Lower lobe of right lung (tissue), 2 donors: ENCODE data around the gene KRT80. TPM values are rescaled to one million over a fixed set of nuclear protein-coding genes. Genes with fewer than 3 reads are reported as not detected.
A peak's percentile ranks its signal among the peaks of the same experiment; 100 is the strongest.

Experiments
- ATAC-seq, 2 donors: fragments of 200-7000 bp; cut with Tn5 transposase; one replicate each; pipeline ENCODE4 v1.9.1; 2020 to 2022; ENCODE audit warnings: mild to moderate bottlenecking in 2 of 2, moderate library complexity in 2 of 2
- DNase-seq: peaks from one replicate; pipeline ENCODE4 v3.0.0-alpha.2; 2020
- H3K27ac ChIP-seq: fragments of 200-600 bp; one replicate; pipeline ENCODE4 v1.8.0; 2022
- H3K27me3 ChIP-seq: fragments of 200-600 bp; one replicate; pipeline ENCODE4 v1.8.0; 2022; ENCODE audit warnings: low read depth
- H3K36me3 ChIP-seq: fragments of 200-600 bp; one replicate; pipeline ENCODE4 v1.8.0; 2022; ENCODE audit warnings: mild to moderate bottlenecking
- H3K4me1 ChIP-seq: fragments of 200-600 bp; one replicate; pipeline ENCODE4 v1.8.0; 2022
- H3K4me3 ChIP-seq: fragments of 200-600 bp; one replicate; pipeline ENCODE4 v1.8.0; 2022; ENCODE audit warnings: mild to moderate bottlenecking
- H3K9me3 ChIP-seq: fragments of 200-600 bp; one replicate; pipeline ENCODE4 v1.8.0; 2022
- CTCF ChIP-seq: fragments of 200-600 bp; IDR thresholded peaks from one replicate; pipeline ENCODE4 v1.8.0; 2022; ENCODE audit warnings: antibody characterized with exemption, mild to moderate bottlenecking
- intact Hi-C: fragments of 100-400 bp; cut with DNase I; formaldehyde crosslinking; loops from one replicate; pipeline ENCODE4 v1.11.0; 2022
- total RNA-seq: library from RNA; stranded (reverse); fragmentation: NEBNext Ultra II Directional; extraction: Animal tissue kit (Norgen Biotek cat#: 25700); gene quantifications from one replicate; pipeline ENCODE4 v1.2.1, GENCODE V29; 2021
- donor health status: DM: no; HTN: yes; CAD: no; lungs with severe emphysema.

Gene KRT80
- total RNA-seq, 1 donor from 2014 or later: 3.0 TPM

- intact Hi-C loops: no loop called here
- DNase-seq (peak; percentile 36), ATAC-seq (no peak)
- no peak overlapping the region for H3K4me3 ChIP-seq
- H3K4me1 ChIP-seq: peaks cover 28% of the 10 kb centered on the region
- H3K9me3 ChIP-seq: no peaks in the 10 kb centered on the region
- no peaks in the 10 kb centered on the region for H3K36me3 ChIP-seq
- TF ChIP-seq CTCF: no peak
- H3K27ac ChIP-seq: no peak overlapping the region
- peaks cover under 1% of the 10 kb centered on the region for H3K27me3 ChIP-seq
These were observed 13.2 kb upstream of the KRT80 start for GRCh38 chr12:52204931-52205505.

GRCh38 chr12:52204095-52204930 lies 12.5 kb upstream of the KRT80 start:
- TF ChIP-seq CTCF: no peak
- peak; percentile 44 for DNase-seq
- Histone ChIP-seq H3K27ac (no peak overlapping the region), H3K9me3 (no peaks in the 10 kb centered on the region), H3K4me1 (peaks cover 35% of the 10 kb centered on the region), H3K27me3 (peaks cover 6% of the 10 kb centered on the region), H3K36me3 (no peaks in the 10 kb centered on the region), H3K4me3 (no peak overlapping the region)
- ATAC-seq: no peak
- intact Hi-C loops: no loop called here

GRCh38 chr12:52203079-52203921 lies 11.5 kb upstream of the KRT80 start:
- DNase-seq: peak; percentile 76
- Histone ChIP-seq H3K4me1 (peaks cover 45% of the 10 kb centered on the region), H3K27ac (no peak overlapping the region), H3K9me3 (no peaks in the 10 kb centered on the region), H3K36me3 (no peaks in the 10 kb centered on the region), H3K27me3 (peaks cover 6% of the 10 kb centered on the region), H3K4me3 (no peak overlapping the region)
- intact Hi-C loops: no loop called here
- peak; percentile 70 to 73 for ATAC-seq
- no peak for TF ChIP-seq CTCF

- Histone ChIP-seq H3K4me1 (peaks cover 47% of the 10 kb centered on the region), H3K27ac (peak overlapping the region; percentile 2), H3K4me3 (no peak overlapping the region), H3K9me3 (no peaks in the 10 kb centered on the region), H3K27me3 (peaks cover 6% of the 10 kb centered on the region), H3K36me3 (no peaks in the 10 kb centered on the region)
- ATAC-seq (peak in 1 of 2 donors; percentile 1), DNase-seq (peak; percentile 44)
- no peak for TF ChIP-seq CTCF
- intact Hi-C loops: no loop called here
These were observed 10.7 kb upstream of the KRT80 start for GRCh38 chr12:52202361-52203078.

DNA sequence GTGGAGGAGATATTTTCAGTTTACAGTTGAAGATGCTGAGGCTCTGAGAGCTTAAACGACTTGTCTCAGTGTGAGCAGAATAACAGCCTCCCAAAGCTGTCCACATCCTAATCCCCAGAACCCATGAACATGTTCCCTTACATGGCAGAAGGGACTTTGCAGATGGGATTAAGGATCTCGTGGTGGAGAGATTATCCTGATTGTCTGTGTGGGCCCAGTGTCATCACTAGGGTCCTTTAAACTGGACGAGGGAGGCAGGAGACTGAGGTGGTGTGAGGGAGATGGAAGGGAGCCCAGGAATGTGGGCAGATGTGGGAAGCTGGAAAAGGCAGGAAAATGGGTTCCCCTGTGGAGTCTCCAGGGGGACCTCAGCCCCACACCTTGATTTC lies 9.6 kb upstream of the KRT80 start:
- TF ChIP-seq CTCF: no peak
- Histone ChIP-seq H3K9me3 (no peaks in the 10 kb centered on the region), H3K27me3 (peaks cover 6% of the 10 kb centered on the region), H3K36me3 (no peaks in the 10 kb centered on the region), H3K4me3 (no peak overlapping the region), H3K4me1 (peaks cover 49% of the 10 kb centered on the region), H3K27ac (no peak overlapping the region)
- no peak for ATAC-seq
- intact Hi-C loops: no loop called here
- DNase-seq: peak; percentile 8
